Liver (tissue), 9 donors: ENCODE results near the gene SANBR. TPM values are rescaled to one million over a fixed set of nuclear protein-coding genes. Genes with fewer than 3 reads are reported as not detected.

Source experiments
- DNase-seq: peaks from one replicate; pipeline ENCODE4 v3.0.0-alpha.2; 2017; ENCODE audit warnings: low spot score
- H3K27ac ChIP-seq, 2 donors: one replicate each; pipeline ENCODE4 v1.7.0; 2013; ENCODE audit warnings: inconsistent platforms in 2 of 2, low read length in 2 of 2, control low read depth in 1 of 2, low read depth in 1 of 2, mild to moderate bottlenecking in 1 of 2
- H3K27me3 ChIP-seq, 4 donors: one replicate each; pipeline versions ENCODE4 v1.6.1 to v1.7.0; 2013; ENCODE audit warnings: low read length in 3 of 4, inconsistent platforms in 1 of 4, mild to moderate bottlenecking in 1 of 4, moderate library complexity in 1 of 4; ENCODE audit not compliant: control insufficient read depth in 4 of 4, insufficient read depth in 4 of 4
- H3K36me3 ChIP-seq, 4 donors: one replicate each; pipeline versions ENCODE4 v1.6.1 to v1.7.0; 2013; ENCODE audit warnings: low read length in 3 of 4, mild to moderate bottlenecking in 3 of 4, low read depth in 1 of 4, moderate library complexity in 1 of 4; ENCODE audit not compliant: control insufficient read depth in 4 of 4, insufficient read depth in 3 of 4
- H3K4me1 ChIP-seq, 4 donors: one replicate each; pipeline versions ENCODE4 v1.6.1 to v1.7.0; 2013; ENCODE audit warnings: low read length in 3 of 4, mild to moderate bottlenecking in 3 of 4, moderate library complexity in 1 of 4; ENCODE audit not compliant: control insufficient read depth in 4 of 4, insufficient read depth in 4 of 4
- H3K4me3 ChIP-seq, 3 donors: one replicate each; pipeline versions ENCODE4 v1.6.1 to v1.7.0; 2013; ENCODE audit warnings: low read length in 3 of 3, control low read depth in 1 of 3, low read depth in 1 of 3, mild to moderate bottlenecking in 1 of 3
- H3K9ac ChIP-seq, 2 donors: one replicate each; pipeline ENCODE4 v1.7.0; 2013; ENCODE audit warnings: low read length in 2 of 2, mild to moderate bottlenecking in 2 of 2, moderate library complexity in 2 of 2, control low read depth in 1 of 2, low read depth in 1 of 2
- H3K9me3 ChIP-seq, 4 donors: one replicate each; pipeline versions ENCODE4 v1.6.1 to v1.7.0; 2013; ENCODE audit warnings: low read length in 3 of 4; ENCODE audit not compliant: control insufficient read depth in 4 of 4
- ATF3 ChIP-seq: IDR thresholded peaks from 2 replicates; pipeline ENCODE4 v1.6.1; 2016; ENCODE audit warnings: antibody characterized with exemption
- CTCF ChIP-seq: fragments of 150-350 bp; IDR thresholded peaks from 2 replicates; pipeline ENCODE4 v1.5.1; 2017; ENCODE audit warnings: improper control_type of control experiment, low read depth, low read length; ENCODE audit not compliant: missing input control
- EGR1 ChIP-seq, 2 donors: IDR thresholded peaks; 2 replicates each; pipeline ENCODE4 v1.6.1; 2016 to 2018; ENCODE audit warnings: antibody characterized with exemption in 2 of 2, low read depth in 2 of 2
- FOXA1 ChIP-seq: IDR thresholded peaks from 2 replicates; pipeline ENCODE4 v1.6.1; 2016; ENCODE audit warnings: antibody characterized with exemption
- FOXA2 ChIP-seq: IDR thresholded peaks from 2 replicates; pipeline ENCODE4 v1.6.1; 2016; ENCODE audit warnings: antibody characterized with exemption
- GABPA ChIP-seq, 2 donors: IDR thresholded peaks in 1 of 2; conservative IDR thresholded peaks in 1 of 2; 2 replicates each; pipeline ENCODE4 v1.6.1; 2016; ENCODE audit warnings: antibody characterized with exemption in 2 of 2, mild to moderate bottlenecking in 1 of 2, moderate library complexity in 1 of 2
- HNF4A ChIP-seq, 2 donors: conservative IDR thresholded peaks; 2 replicates each; pipeline ENCODE4 v1.6.1; 2016; ENCODE audit warnings: antibody characterized with exemption in 2 of 2, mild to moderate bottlenecking in 2 of 2
- HNF4G ChIP-seq: IDR thresholded peaks from 2 replicates; pipeline ENCODE4 v1.6.1; 2016; ENCODE audit warnings: antibody characterized with exemption
- JUND ChIP-seq, 2 donors: IDR thresholded peaks; 2 replicates each; pipeline ENCODE4 v1.6.1; 2016; ENCODE audit warnings: antibody characterized with exemption in 2 of 2
- MAX ChIP-seq: IDR thresholded peaks from 2 replicates; pipeline ENCODE4 v1.6.1; 2016; ENCODE audit warnings: antibody characterized with exemption
- NR2F2 ChIP-seq: IDR thresholded peaks from 2 replicates; pipeline ENCODE4 v1.6.1; 2016; ENCODE audit warnings: antibody characterized with exemption
- RAD21 ChIP-seq, 2 donors: IDR thresholded peaks; 2 replicates each; pipeline ENCODE4 v1.6.1; 2016; ENCODE audit warnings: antibody characterized with exemption in 2 of 2, mild to moderate bottlenecking in 2 of 2
- REST ChIP-seq: IDR thresholded peaks from 2 replicates; pipeline ENCODE4 v1.6.1; 2016; ENCODE audit warnings: antibody characterized with exemption, mild to moderate bottlenecking
- RXRA ChIP-seq, 2 donors: IDR thresholded peaks; 2 replicates each; pipeline ENCODE4 v1.6.1; 2017 to 2018; ENCODE audit warnings: antibody characterized with exemption in 2 of 2, mild to moderate bottlenecking in 1 of 2
- SP1 ChIP-seq: IDR thresholded peaks from 2 replicates; pipeline ENCODE4 v1.6.1; 2018; ENCODE audit warnings: antibody characterized with exemption, mild to moderate bottlenecking
- TAF1 ChIP-seq: conservative IDR thresholded peaks from 2 replicates; pipeline ENCODE4 v1.6.1; 2016; ENCODE audit warnings: antibody characterized with exemption, mild to moderate bottlenecking
- YY1 ChIP-seq: IDR thresholded peaks from 2 replicates; pipeline ENCODE4 v1.6.1; 2016; ENCODE audit warnings: antibody characterized with exemption, mild to moderate bottlenecking
- ZBTB33 ChIP-seq: IDR thresholded peaks from 2 replicates; pipeline ENCODE4 v1.6.1; 2016; ENCODE audit warnings: antibody characterized with exemption
- WGBS: extraction: QIAGEN DNeasy Blood & Tissue Kit; methylation state at CpG from one replicate; pipeline ENCODE4 v1.1.7; 2013; 5-methylcytosine and 5-hydroxymethylcytosine counted together
- polyA plus RNA-seq, 2 donors: library from polyadenylated mRNA; stranded (reverse) in 1 of 2; unstranded in 1 of 2; fragments of 200-250 nt in 1 of 2; fragments of >200 nt in 1 of 2; fragmentation: Nextera tagmentation in 1 of 2; extraction: Ambion mirVana in 1 of 2; gene quantifications; one replicate each; pipeline versions ENCODE4 v1.2.1 to v1.2.3, GENCODE V29; 2013 to 2015
- total RNA-seq, 2 donors: library from RNA; depleted of rRNA; stranded (reverse); fragments of >200 nt; gene quantifications; one replicate each; pipeline ENCODE4 v1.2.3, GENCODE V29; 2014
- donor health status: healthy.
- donor health status: healthy.
- donor health status: healthy.
- donor health status: healthy.
- donor health status: healthy.

Gene SANBR
- total and polyA plus RNA-seq, 4 donors: 0.59 to 6.2 (median 2.1) TPM

- H3K4me1 ChIP-seq: no peaks in the 10 kb centered on the region
- WGBS: 97% methylated on average over 4 of the region's 4 CpGs
- no peak overlapping the region for H3K27ac ChIP-seq
- TF ChIP-seq YY1 (no peak), HNF4G (no peak), HNF4A (conservative IDR thresholded peaks at IDR 0.05) (no peak), ZBTB33 (no peak), REST (no peak), FOXA2 (no peak), NR2F2 (no peak), RXRA (IDR thresholded peaks at IDR 0.05) (no peak), RAD21 (IDR thresholded peaks at IDR 0.05) (no peak), GABPA (IDR thresholded peaks at IDR 0.05 in 1 of 2, conservative IDR thresholded peaks at IDR 0.05 in 1 of 2) (no peak), JUND (IDR thresholded peaks at IDR 0.05) (no peak), SP1 (no peak), ATF3 (no peak), FOXA1 (no peak), TAF1 (no peak), EGR1 (IDR thresholded peaks at IDR 0.05; ENCODE audit: low read depth in 2 of 2) (no peak), CTCF (no peak), MAX (no peak)
- no peak for DNase-seq
- H3K9ac ChIP-seq: no peak overlapping the region
- no peaks in the 10 kb centered on the region for H3K36me3 ChIP-seq
- no peaks in the 10 kb centered on the region for H3K9me3 ChIP-seq
- no peak overlapping the region for H3K4me3 ChIP-seq
- H3K27me3 ChIP-seq: no peaks in the 10 kb centered on the region
Observed at GRCh38 chr2:61100801-61101200, 35.1 kb downstream of the SANBR start.
